Caco-2 (cell line): ENCODE measurements around the gene F13A1. TPM values are rescaled to one million over a fixed set of nuclear protein-coding genes. Genes with fewer than 3 reads are reported as not detected.

Source experiments
- BruUV-seq: library from RNA; stranded (reverse); fragments of 400-500 nt; replicated peaks from 2 replicates; lab custom pipeline; 2021; lab: Mats Ljungman, UMichigan
- CTCF ChIA-PET: fragments of 300-600 bp; sonication (Branson Sonifier 250); formaldehyde crosslinking; loops from one replicate; lab custom pipeline; 2022; ENCODE audit warnings: antibody characterized with exemption; lab: Charles Lee
- POLR2A ChIA-PET: fragments of 300-600 bp; sonication (Branson Sonifier 250); formaldehyde crosslinking; loops from one replicate; lab custom pipeline; 2022; ENCODE audit warnings: antibody characterized with exemption; lab: Charles Lee
- DNase-seq, 2 experiments: peaks; one replicate each; pipeline versions ENCODE4 v3.0.0 to v3.0.0-alpha.2; 2020 to 2022
- H3K27me3 ChIP-seq: replicated peaks from 2 replicates; pipeline ENCODE4 v1.6.0; 2011; ENCODE audit warnings: low read length; ENCODE audit not compliant: control insufficient read depth, insufficient read depth
- H3K36me3 ChIP-seq: 2 replicates; pipeline ENCODE4 v1.5.1; 2011; ENCODE audit warnings: low read length; ENCODE audit not compliant: control insufficient read depth, insufficient read depth
- H3K4me1 ChIP-seq: fragments of 250-450 bp; sonication (Bioruptor Pico); 2 replicates; pipeline ENCODE4 v1.5.1; 2020; ENCODE audit warnings: mild to moderate bottlenecking
- H3K4me3 ChIP-seq: 2 replicates; pipeline ENCODE4 v1.5.1; 2011; ENCODE audit warnings: low read depth, mild to moderate bottlenecking, control low read depth, low read length
- H3K9me3 ChIP-seq: fragments of 250-450 bp; sonication (Bioruptor Pico); 2 replicates; pipeline ENCODE4 v1.5.1; 2020; ENCODE audit warnings: mild to moderate bottlenecking, moderate library complexity
- H3K27ac Mint-ChIP-seq: one replicate; pipeline ENCODE4 v1.8.0; 2022; ENCODE audit warnings: mixed read lengths; ENCODE audit not compliant: unreplicated experiment
- H3K27me3 Mint-ChIP-seq: one replicate; pipeline ENCODE4 v1.8.0; 2022; ENCODE audit warnings: mixed read lengths; ENCODE audit not compliant: insufficient read depth, unreplicated experiment
- H3K36me3 Mint-ChIP-seq: one replicate; pipeline ENCODE4 v1.8.0; 2022; ENCODE audit warnings: mild to moderate bottlenecking, mixed read lengths; ENCODE audit not compliant: insufficient read depth, unreplicated experiment
- H3K4me1 Mint-ChIP-seq: one replicate; pipeline ENCODE4 v1.8.0; 2022; ENCODE audit warnings: low read depth, mixed read lengths; ENCODE audit not compliant: unreplicated experiment
- H3K4me3 Mint-ChIP-seq: one replicate; pipeline ENCODE4 v1.8.0; 2022; ENCODE audit warnings: mild to moderate bottlenecking, moderate library complexity, mixed read lengths; ENCODE audit not compliant: unreplicated experiment
- H3K9me3 Mint-ChIP-seq: one replicate; pipeline ENCODE4 v1.8.0; 2022; ENCODE audit warnings: mixed read lengths; ENCODE audit not compliant: unreplicated experiment
- intact Hi-C: fragments of 100-400 bp; cut with micrococcal nuclease; formaldehyde crosslinking; loops from one replicate; pipeline ENCODE4 v1.10.0; 2022; ENCODE audit not compliant: unreplicated experiment
- total RNA-seq: library from RNA; stranded (reverse); gene quantifications from 2 replicates; pipeline ENCODE4 v1.2.3, GENCODE V29; 2022
- TF ChIP-seq, protein P1 (sequence below), 2 experiments: fragments of 200-600 bp in 1 of 2; IDR thresholded peaks; 1 replicate in 1 of 2; 2 replicates in 1 of 2; pipeline versions ENCODE4 v1.5.1 to v1.8.0; 2011 to 2022; ENCODE audit warnings: antibody characterized with exemption in 1 of 2, control low read depth in 1 of 2, inconsistent platforms in 1 of 2, low read depth in 1 of 2, low read length in 1 of 2, mild to moderate bottlenecking in 1 of 2, moderate library complexity in 1 of 2; ENCODE audit not compliant: insufficient read depth in 1 of 2, severe bottlenecking in 1 of 2, unreplicated experiment in 1 of 2

Gene F13A1
- total RNA-seq, 1 experiment from 2014 or later, result not detected

DNA sequence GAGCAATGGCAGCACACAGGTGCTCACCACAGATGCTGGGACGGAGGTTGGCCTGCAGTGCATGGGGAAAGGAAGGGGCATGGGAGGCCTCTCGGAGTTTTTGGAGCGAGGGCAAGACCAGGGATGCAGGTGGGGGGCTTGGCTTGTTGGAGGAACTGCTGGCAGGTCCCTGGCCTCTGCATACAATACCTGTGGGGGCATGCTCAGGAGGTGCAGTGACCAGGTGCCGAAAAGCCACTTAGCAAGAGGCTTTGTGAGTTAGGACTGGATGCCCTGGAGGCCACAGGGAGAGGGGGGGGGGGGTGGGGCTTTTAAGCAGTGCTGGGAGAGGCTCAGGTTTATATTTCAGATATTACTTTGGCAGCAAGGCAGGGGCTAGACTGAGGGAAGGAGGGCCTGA, 142.7 kb downstream of the F13A1 start:
- BruUV-seq, result no TSS peak
- H3K27me3 ChIP-seq, result no peaks in the 10 kb centered on the region
- POLR2A ChIA-PET, result no interaction called here

DNA sequence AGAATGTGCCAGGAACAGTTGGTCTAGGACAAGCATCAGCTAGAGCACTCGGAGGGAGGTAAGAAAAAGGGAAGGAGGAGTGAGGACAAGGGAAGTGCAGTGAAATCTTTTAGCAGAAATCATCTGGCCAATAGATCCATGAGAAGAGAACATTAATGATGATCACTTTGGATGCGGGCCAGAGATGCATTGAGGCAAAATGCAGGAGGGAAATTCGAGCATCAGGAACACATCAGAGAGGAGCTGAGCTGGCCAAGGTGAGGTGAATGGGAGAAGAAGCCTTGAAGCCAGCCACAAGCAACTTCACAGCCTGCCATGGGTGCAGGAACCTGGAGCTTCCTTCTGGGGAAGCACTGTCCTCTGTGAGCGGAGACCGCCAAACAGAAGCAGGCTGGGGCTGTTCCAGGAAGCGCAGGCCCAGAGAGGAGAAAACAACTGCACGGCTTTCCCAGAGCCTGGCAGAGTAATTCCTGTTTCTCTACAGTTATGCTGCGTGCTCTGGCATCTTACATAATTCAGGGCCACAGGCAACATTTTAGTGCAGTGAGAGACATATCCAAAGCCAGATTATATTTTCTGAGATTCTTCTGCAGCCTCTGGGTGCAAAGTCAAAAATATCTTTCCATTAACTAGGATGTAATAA, 143.8 kb downstream of the F13A1 start:
- Mint-ChIP-seq H3K27ac (no peak overlapping the region), H3K36me3 (no peaks in the 10 kb centered on the region), H3K4me1 (no peaks in the 10 kb centered on the region), H3K9me3 (no peaks in the 10 kb centered on the region), H3K4me3 (no peak overlapping the region), H3K27me3 (peaks cover 7% of the 10 kb centered on the region)
- Histone ChIP-seq H3K4me3 (no peak overlapping the region), H3K4me1 (no peaks in the 10 kb centered on the region), H3K9me3 (no peaks in the 10 kb centered on the region), H3K27me3 (no peaks in the 10 kb centered on the region), H3K36me3 (no peaks in the 10 kb centered on the region)
- intact Hi-C loops, result no loop called here
- no TSS peak for BruUV-seq
- TF ChIP-seq, protein P1, sequence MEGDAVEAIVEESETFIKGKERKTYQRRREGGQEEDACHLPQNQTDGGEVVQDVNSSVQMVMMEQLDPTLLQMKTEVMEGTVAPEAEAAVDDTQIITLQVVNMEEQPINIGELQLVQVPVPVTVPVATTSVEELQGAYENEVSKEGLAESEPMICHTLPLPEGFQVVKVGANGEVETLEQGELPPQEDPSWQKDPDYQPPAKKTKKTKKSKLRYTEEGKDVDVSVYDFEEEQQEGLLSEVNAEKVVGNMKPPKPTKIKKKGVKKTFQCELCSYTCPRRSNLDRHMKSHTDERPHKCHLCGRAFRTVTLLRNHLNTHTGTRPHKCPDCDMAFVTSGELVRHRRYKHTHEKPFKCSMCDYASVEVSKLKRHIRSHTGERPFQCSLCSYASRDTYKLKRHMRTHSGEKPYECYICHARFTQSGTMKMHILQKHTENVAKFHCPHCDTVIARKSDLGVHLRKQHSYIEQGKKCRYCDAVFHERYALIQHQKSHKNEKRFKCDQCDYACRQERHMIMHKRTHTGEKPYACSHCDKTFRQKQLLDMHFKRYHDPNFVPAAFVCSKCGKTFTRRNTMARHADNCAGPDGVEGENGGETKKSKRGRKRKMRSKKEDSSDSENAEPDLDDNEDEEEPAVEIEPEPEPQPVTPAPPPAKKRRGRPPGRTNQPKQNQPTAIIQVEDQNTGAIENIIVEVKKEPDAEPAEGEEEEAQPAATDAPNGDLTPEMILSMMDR (IDR thresholded peaks at IDR 0.05; ENCODE audit: insufficient read depth in 1 of 2, low read depth in 1 of 2, low read length in 1 of 2, severe bottlenecking in 1 of 2, unreplicated experiment in 1 of 2), result no peak
- DNase-seq, result no peak
- ChIA-PET CTCF (no interaction called here), POLR2A (no interaction called here)

More for the DNA sequence above, 142.7 kb downstream of the F13A1 start:
- Mint-ChIP-seq H3K27ac (no peak overlapping the region), H3K4me3 (no peak overlapping the region), H3K4me1 (no peaks in the 10 kb centered on the region), H3K27me3 (peaks cover 6% of the 10 kb centered on the region), H3K9me3 (no peaks in the 10 kb centered on the region), H3K36me3 (no peaks in the 10 kb centered on the region)
- Histone ChIP-seq H3K4me1 (no peaks in the 10 kb centered on the region), H3K36me3 (no peaks in the 10 kb centered on the region), H3K4me3 (no peak overlapping the region), H3K9me3 (no peaks in the 10 kb centered on the region)
- CTCF ChIA-PET, result no interaction called here
- no peak for DNase-seq
- intact Hi-C loops, result no loop called here
- TF ChIP-seq, protein P1 (IDR thresholded peaks at IDR 0.05; ENCODE audit: insufficient read depth in 1 of 2, low read depth in 1 of 2, low read length in 1 of 2, severe bottlenecking in 1 of 2, unreplicated experiment in 1 of 2), result no peak

DNA sequence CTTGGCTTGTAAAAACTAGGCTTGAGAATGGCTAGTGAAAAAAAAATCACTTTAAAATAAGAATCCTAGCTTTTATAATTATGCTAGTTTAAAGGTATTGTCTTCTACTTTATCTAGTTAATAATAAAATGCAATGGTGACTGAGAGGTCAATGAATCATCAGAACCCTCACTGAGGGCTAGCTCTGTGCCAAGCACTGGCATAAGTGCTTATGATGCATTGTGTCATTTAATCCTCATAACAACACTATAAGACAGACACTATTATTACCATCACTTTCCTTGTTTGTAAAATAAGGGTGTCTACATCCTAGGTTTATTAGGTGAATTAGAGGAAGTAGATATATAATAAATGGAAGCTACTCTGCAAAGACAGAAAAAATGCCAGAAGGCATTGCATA, 144.3 kb downstream of the F13A1 start:
- ChIA-PET CTCF (no interaction called here), POLR2A (no interaction called here)
- peaks cover 10% of the 10 kb centered on the region for H3K27me3 Mint-ChIP-seq
- Histone ChIP-seq H3K4me3 (no peak overlapping the region), H3K4me1 (no peaks in the 10 kb centered on the region), H3K27me3 (no peaks in the 10 kb centered on the region), H3K36me3 (no peaks in the 10 kb centered on the region), H3K9me3 (no peaks in the 10 kb centered on the region)
- H3K9me3 Mint-ChIP-seq, result no peaks in the 10 kb centered on the region
- TF ChIP-seq, protein P1 (IDR thresholded peaks at IDR 0.05; ENCODE audit: insufficient read depth in 1 of 2, low read depth in 1 of 2, low read length in 1 of 2, severe bottlenecking in 1 of 2, unreplicated experiment in 1 of 2), result no peak
- H3K4me1 Mint-ChIP-seq, result no peaks in the 10 kb centered on the region
- no peaks in the 10 kb centered on the region for H3K36me3 Mint-ChIP-seq
- intact Hi-C loops, result no loop called here
- H3K4me3 Mint-ChIP-seq, result no peak overlapping the region
- DNase-seq, result no peak
- no peak overlapping the region for H3K27ac Mint-ChIP-seq
- no TSS peak for BruUV-seq
